Stimulated activated memory B cell treated with anti-CD40 and anti-IgM and Interleukin-4, amounts not matched to agents 10 μg/mL and 1 μg/mL and 100 μg/mL, for 72 hours (primary cell): ENCODE measurements around the gene HOXA4.

Source experiments
- ATAC-seq: fragments of 150-1000 bp; cut with Tn5 transposase; 2 replicates; pipeline ENCODE4 v1.10.0; 2021
- H3K27ac Mint-ChIP-seq: one replicate; pipeline ENCODE4 v1.8.0; 2022; ENCODE audit warnings: mild to moderate bottlenecking, mixed read lengths
- H3K27me3 Mint-ChIP-seq: one replicate; pipeline ENCODE4 v1.8.0; 2022; ENCODE audit warnings: mixed read lengths
- H3K36me3 Mint-ChIP-seq: one replicate; pipeline ENCODE4 v1.8.0; 2022; ENCODE audit warnings: mixed read lengths
- H3K4me1 Mint-ChIP-seq: one replicate; pipeline ENCODE4 v1.8.0; 2022; ENCODE audit warnings: mixed read lengths
- H3K4me3 Mint-ChIP-seq: one replicate; pipeline ENCODE4 v1.8.0; 2022; ENCODE audit warnings: mild to moderate bottlenecking, moderate library complexity, mixed read lengths
- H3K9me3 Mint-ChIP-seq: one replicate; pipeline ENCODE4 v1.8.0; 2022; ENCODE audit warnings: mixed read lengths

Gene HOXA4

DNA sequence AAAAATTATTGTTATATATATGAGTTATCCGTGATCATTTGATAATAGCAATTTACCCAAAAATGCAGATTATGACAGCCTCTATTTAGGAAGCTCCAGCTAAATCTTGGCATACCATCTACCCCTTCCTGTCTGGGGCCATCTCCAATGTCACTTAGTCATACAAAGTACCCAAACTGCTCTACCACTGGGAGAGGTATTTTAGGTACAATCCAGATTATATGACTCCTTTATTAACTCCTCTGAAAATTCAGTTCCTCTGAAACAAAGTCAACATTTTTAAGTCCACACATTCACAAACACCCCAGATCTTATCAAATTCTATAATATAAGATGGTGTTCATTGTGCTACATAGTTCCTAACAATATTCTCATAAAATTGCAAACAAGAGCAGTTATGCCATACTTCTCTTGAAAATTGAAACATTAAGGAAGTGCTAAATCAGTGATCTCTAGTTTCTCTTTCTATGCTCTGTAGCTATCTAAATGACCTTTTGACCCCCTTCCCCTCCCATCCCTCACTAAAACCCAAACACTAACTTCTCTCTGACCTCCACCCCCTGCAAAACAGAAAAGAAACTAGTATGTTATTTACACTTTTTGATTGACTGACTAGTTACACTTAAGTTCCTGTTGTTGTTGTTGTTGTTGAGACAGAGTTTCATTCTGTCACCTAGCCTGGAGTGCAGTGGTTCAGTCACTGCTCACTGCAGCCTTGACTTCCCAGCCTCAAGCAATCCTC lies 51.2 kb downstream of the HOXA4 start:
- no peak overlapping the region for H3K4me3 Mint-ChIP-seq
- H3K27ac Mint-ChIP-seq: no peak overlapping the region
- no peak for ATAC-seq

DNA sequence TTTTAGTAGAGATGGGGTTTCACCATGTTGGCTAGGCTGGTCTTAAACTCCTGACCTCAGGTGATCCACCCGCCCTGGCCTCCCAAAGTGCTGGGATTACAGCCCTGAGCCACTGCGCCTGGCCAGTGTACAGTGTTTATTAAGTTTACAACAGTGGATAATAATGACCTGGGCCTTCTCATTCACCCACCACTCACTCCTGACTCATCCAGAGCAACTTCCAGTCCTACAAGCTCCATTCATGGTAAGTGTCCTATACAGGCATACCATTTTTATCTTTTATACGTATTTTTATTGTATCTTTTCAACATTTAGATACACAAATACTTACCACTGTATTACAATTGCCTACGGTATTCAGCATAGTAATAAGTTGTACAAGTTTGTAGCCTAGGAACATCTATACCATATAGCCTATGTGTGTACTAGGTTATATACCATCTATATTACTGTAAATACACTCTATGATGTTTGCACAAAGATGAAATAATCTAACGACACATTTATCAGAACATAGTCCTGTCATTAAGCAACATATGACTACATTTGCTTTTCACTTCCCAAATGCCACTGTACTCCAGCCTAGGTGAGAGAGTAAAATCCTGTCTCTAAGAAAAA lies 51.8 kb downstream of the HOXA4 start:
- no peak for ATAC-seq
- H3K36me3 Mint-ChIP-seq: no peaks in the 10 kb centered on the region
- no peak overlapping the region for H3K4me3 Mint-ChIP-seq
- no peaks in the 10 kb centered on the region for H3K27me3 Mint-ChIP-seq
- H3K27ac Mint-ChIP-seq: no peak overlapping the region
- H3K9me3 Mint-ChIP-seq: no peaks in the 10 kb centered on the region
- H3K4me1 Mint-ChIP-seq: peaks cover 15% of the 10 kb centered on the region

More for the DNA sequence above, 51.2 kb downstream of the HOXA4 start:
- no peaks in the 10 kb centered on the region for H3K27me3 Mint-ChIP-seq
- no peaks in the 10 kb centered on the region for H3K9me3 Mint-ChIP-seq
- peaks cover 16% of the 10 kb centered on the region for H3K4me1 Mint-ChIP-seq
- H3K36me3 Mint-ChIP-seq: no peaks in the 10 kb centered on the region
